GM19438 (cell line): ENCODE measurements around the gene SIGLEC10.
"Not testable (repeated sequence)": the region's sequence is repeated elsewhere in the genome, so short reads cannot be mapped to it uniquely, and the experiment has no call there.

Source experiments
- ATAC-seq: cut with Tn5 transposase; IDR thresholded peaks from one replicate; pipeline ENCODE4 v1.9.1; 2021; ENCODE audit warnings: low read depth; ENCODE audit not compliant: unreplicated experiment

The SIGLEC10 gene

GRCh38 chr19:51440846-51441409 is 23.5 kb upstream of the SIGLEC10 start:
- no peak for ATAC-seq

- no peak for ATAC-seq
These were observed 22.6 kb upstream of the SIGLEC10 start for GRCh38 chr19:51440052-51440451.

GRCh38 chr19:51439021-51439465 is 21.6 kb upstream of the SIGLEC10 start:
- ATAC-seq = no peak

GRCh38 chr19:51434456-51434855 is 17.0 kb upstream of the SIGLEC10 start:
- ATAC-seq = no peak

GRCh38 chr19:51433043-51433442 is 15.6 kb upstream of the SIGLEC10 start:
- no peak for ATAC-seq

GRCh38 chr19:51431124-51431523 is 13.7 kb upstream of the SIGLEC10 start:
- ATAC-seq = no peak

- ATAC-seq = no peak
These were observed 12.8 kb upstream of the SIGLEC10 start for GRCh38 chr19:51430221-51430620.

GRCh38 chr19:51427201-51427600 is 9.8 kb upstream of the SIGLEC10 start:
- no peak for ATAC-seq

- no peak for ATAC-seq
These were observed 4.6 kb upstream of the SIGLEC10 start for GRCh38 chr19:51422053-51422448.

GRCh38 chr19:51421229-51422052 is 4.0 kb upstream of the SIGLEC10 start:
- no peak for ATAC-seq

- not testable (repeated sequence) for ATAC-seq
These were observed 3.1 kb upstream of the SIGLEC10 start for GRCh38 chr19:51420511-51420910.

- ATAC-seq = no peak
These were observed 1.3 kb upstream of the SIGLEC10 start for GRCh38 chr19:51418707-51419106.

- peak; percentile 29 for ATAC-seq
These were observed 342 bp upstream of the SIGLEC10 start for GRCh38 chr19:51417810-51418157.

- ATAC-seq = not testable (repeated sequence)
These were observed 1.0 kb downstream of the SIGLEC10 start for GRCh38 chr19:51416422-51416821.

GRCh38 chr19:51415187-51415586 is 2.3 kb downstream of the SIGLEC10 start:
- ATAC-seq = no peak

GRCh38 chr19:51410950-51411748 is 6.3 kb downstream of the SIGLEC10 start:
- no peak for ATAC-seq

- ATAC-seq = no peak
These were observed 9.8 kb downstream of the SIGLEC10 start for GRCh38 chr19:51407511-51408131.

- no peak for ATAC-seq
These were observed 15.3 kb downstream of the SIGLEC10 start for GRCh38 chr19:51402117-51402516.

- not testable (repeated sequence) for ATAC-seq
These were observed 17.5 kb downstream of the SIGLEC10 start for GRCh38 chr19:51399936-51400335.

GRCh38 chr19:51399231-51399630 is 18.2 kb downstream of the SIGLEC10 start:
- no peak for ATAC-seq
